CD4-positive, alpha-beta T cell treated with Interferon alpha-2 for 1 hour (primary cell): ENCODE measurements around the gene HOXC5.
A peak's percentile ranks its signal among the peaks of the same experiment; 100 is the strongest.
"Not testable (repeated sequence)": the region's sequence is repeated elsewhere in the genome, so short reads cannot be mapped to it uniquely, and the experiment has no call there.

Source experiments
- DNase-seq, 2 donors: peaks; one replicate each; pipeline ENCODE4 v3.0.0-alpha.2; 2020 to 2022

HOXC5 gene

DNA sequence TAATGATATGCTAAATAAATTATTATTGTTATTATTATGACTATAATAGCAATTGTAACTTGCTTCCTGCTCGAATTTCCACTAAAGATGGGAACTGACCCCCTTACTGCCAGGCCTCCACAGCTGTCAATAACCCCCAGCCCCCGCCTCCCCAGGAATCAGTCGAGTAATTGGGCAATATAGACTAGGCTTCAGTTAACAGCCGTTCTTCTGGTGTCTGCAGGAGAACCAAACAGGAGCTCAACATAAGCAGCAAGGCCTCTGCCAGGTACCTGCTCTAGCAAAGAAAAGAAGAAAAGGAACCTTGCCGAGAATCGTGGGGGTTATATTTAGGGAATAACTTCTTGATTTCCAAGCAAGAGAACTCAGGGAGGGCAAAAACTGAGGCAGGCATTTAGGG is 42.6 kb downstream of the HOXC5 start:
- no peak for DNase-seq

DNA sequence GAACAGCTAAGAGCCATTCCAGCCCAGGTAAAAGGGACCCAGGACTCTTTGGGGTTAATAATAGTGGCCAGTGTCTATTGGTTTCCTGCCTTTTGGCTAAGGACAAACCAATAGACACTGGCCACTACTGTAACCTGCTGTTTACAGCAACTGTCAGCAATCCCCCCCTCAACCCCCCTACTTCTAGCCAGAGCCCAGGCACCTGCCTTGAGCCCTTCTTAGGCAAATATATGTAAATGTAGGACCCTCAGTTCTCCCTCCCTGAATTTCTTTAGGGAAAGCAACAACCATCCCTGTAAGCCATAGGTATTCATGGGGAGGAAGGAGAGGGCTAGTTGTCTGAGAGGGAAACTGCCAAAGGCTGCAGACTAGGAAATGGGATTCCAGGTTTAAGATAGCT is 43.1 kb downstream of the HOXC5 start:
- DNase-seq: no peak

DNA sequence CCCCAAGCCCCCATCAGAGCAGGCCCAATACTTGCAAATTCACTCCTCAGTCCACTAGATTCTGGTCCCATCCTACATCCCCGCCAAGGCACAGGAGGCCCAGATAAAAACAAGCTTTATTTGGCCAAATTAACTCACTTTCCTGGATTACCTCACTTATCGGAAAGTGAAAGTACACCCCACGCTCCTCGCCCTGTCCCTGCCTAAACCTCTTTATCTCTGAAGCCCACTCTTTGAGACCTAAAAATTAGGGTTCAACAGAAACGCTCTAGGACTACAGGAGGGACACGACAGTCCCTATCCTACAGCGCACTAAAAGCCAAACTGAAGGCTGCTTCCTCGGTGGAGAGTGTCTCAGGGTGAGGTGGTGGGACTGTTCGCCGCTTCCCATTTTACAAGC is 45.0 kb downstream of the HOXC5 start:
- DNase-seq: not testable (repeated sequence)

DNA sequence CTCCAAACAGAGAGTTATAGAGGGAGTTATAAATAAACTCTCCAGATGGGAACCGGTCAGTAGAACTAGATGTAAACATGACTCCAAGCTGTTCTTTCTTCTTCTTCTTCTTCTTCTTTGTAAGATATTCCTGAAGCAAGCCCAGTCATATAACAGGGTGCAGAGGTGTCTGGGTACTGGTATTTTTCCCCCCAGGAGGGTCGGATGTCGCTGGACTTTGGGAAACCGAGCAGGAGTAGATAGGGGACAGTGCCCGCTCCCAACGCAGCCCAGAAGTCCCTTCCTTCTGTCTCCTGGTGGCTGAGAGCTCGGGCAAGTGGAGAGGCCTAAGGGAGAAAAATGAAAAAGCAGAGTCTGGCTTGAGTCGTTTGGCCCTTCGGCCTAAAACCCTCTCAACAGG is 46.3 kb downstream of the HOXC5 start:
- not testable (repeated sequence) for DNase-seq

DNA sequence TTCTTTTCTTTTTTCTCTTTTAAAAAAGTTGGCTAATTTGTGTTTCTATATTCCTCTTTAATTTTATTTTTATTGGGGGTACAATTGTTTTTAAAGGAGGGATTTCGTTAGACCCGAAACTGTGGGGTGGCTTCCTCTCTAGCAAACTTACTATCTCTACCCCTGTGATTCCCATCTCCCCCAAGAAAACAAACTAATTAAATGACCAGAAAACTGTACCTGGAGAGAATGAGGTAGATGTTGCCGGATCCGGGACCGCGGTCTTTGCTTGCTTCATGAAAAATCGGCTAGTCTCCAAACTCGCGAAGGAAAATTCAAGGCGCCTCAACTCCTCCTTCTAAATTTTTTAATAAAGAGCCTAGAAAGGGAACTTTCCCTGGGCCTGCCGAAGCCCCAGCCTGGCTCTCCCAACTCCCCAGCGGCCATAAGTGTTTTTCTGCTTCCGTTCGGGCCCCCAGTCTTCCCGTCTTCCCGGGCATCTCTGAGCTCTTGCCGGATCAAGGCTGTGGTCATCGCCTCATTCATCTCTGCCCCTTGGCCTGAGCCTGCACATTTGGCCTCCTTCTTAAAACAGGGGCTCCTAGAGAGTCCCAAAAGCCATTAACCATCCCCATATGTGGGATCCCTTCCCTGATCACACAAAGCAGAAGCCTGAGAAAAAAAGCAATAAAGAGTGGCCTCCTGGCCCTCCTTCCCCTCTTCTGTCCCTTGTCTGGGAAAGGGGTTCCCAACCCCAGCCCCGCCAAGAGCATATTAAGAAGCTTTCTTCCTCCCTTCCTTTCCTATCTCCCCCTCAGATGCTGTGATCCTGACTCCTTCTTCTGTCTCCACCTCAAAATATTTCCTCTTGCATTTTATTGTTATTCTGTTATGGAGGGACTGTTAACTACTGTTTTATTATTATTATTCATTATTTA is 47.4 kb downstream of the HOXC5 start:
- not testable (repeated sequence) for DNase-seq

DNA sequence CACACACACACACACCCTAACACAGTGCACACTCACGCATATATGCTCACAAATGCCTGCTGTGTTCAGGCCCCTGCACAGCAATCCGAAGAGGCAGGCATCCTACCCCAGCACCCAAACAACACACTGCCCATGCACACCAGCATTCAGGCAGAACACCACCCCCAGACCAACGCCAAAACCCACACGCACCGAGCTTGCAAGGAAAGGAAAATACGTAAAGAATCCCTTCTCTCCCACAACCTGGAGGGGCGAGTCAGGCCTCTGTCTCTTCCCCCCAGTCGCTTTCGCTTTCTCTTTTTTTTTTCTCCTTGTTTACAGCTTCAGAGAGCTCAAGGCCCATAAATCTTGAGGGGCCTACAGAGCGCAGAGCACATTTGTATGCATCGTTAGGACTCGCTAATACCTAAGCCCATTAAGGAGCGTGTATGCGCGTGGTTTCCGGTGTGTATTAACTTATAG is 48.2 kb downstream of the HOXC5 start:
- peak; percentile 5 to 48 for DNase-seq

DNA sequence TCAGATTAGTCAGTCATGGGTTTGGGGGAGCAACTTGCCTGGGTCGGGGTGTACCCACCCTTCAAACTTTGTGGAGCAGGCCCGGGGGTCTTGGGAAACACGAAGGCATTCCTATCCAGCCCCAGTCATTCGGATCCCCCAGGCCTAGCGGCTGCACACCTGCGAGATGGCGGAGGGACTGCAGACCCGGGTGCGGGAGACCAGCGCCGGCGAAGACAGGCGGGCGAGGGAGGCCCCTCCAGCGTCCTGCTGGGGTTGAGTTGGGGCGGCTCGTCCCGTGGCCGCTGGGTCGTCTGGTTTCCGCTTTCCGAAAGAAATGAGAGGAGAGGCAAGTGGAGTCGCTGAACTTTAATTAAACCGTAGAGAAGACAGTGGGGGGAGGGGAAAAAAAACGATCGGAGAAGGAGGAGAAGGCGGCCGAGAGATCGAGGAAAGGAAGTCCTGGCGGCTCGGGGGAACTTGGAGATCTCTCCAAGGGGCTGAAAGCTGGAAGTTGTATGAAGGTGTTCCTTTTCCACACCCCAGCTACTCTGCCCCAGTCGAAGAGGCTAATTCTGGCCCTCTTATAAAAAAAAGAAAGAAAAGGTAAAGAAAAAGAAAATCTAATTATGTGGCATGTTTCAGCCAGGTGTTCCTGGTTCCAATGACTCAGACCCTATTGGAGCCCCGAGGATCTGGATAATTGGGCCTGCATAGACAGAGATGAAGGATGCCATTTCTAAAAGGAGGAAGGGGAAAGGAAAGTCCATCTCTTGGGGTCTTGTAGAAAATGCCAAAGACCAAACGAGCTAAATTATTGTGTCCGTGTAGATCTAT is 48.9 kb downstream of the HOXC5 start:
- DNase-seq: peak; percentile 1 to 25

DNA sequence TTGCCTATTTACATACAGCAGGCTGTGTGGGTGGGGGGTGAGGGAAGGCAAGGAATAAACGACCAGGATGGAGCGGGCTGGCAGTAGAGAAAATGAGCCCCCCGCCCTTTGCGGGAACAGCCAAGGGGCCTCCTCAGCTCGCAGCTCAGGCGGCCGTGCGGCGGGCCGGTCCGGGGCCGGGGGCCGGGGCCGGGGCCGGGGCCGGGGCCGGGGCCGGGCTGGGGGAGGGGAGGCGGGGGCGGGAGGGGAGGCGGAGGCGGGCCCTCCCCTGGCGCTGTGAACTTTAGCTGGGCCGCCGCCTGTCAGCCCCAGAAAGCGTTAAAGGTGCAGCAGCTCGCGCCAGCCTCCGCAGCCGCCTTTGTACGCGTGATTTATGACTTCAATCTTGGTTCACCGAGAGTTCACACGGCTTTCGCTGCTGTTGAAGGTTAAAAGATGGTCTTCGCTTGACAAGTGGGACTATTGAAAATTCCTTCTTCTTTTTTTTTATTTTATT is 49.6 kb downstream of the HOXC5 start:
- DNase-seq: peak; percentile 36 to 47
